Activated CD4-positive, alpha-beta T cell treated with anti-CD3 and anti-CD28 coated beads, Interleukin-2, amount 50 U/mL, for 48 hours (primary cell): Measurements from ENCODE around the gene PRKCG.

Experiments used
- DNase-seq, 2 experiments: peaks; one replicate each; pipeline ENCODE4 v3.0.0-alpha.2; 2020

Gene PRKCG

GRCh38 chr19:53900191-53900860 is 18.3 kb downstream of the PRKCG start:
- DNase-seq = no peak

DNA sequence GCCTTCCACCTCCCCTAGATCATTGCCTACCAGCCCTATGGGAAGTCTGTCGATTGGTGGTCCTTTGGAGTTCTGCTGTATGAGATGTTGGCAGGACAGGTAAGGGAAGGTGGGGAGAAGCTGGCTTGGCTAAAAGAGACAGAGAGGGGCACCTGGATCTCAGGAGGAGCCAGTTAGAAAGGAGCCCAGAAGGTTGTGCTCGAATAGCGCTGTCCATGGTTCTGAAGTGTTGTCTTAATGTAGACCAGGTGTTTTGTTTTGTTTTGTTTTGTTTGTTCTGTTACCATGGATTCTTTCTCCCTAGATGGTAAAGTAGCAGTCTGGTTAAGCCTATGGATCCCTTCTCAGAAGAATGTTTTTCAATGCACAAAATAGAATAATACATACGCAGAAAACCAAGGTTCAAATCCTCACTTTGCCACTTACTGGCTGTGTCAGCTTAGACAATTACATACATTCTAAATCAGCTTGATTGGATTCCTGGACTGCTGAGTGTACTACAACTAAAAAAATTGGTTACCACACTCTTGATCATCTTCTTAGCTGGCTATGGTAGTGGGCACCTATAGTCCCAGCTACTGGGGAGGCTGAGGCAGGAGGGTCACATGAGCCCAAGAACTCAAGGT is 21.2 kb downstream of the PRKCG start:
- no peak for DNase-seq

- no peak for DNase-seq
Measured at GRCh38 chr19:53904909-53905308, 22.9 kb downstream of the PRKCG start.

GRCh38 chr19:53905787-53906186 is 23.8 kb downstream of the PRKCG start:
- no peak for DNase-seq

DNA sequence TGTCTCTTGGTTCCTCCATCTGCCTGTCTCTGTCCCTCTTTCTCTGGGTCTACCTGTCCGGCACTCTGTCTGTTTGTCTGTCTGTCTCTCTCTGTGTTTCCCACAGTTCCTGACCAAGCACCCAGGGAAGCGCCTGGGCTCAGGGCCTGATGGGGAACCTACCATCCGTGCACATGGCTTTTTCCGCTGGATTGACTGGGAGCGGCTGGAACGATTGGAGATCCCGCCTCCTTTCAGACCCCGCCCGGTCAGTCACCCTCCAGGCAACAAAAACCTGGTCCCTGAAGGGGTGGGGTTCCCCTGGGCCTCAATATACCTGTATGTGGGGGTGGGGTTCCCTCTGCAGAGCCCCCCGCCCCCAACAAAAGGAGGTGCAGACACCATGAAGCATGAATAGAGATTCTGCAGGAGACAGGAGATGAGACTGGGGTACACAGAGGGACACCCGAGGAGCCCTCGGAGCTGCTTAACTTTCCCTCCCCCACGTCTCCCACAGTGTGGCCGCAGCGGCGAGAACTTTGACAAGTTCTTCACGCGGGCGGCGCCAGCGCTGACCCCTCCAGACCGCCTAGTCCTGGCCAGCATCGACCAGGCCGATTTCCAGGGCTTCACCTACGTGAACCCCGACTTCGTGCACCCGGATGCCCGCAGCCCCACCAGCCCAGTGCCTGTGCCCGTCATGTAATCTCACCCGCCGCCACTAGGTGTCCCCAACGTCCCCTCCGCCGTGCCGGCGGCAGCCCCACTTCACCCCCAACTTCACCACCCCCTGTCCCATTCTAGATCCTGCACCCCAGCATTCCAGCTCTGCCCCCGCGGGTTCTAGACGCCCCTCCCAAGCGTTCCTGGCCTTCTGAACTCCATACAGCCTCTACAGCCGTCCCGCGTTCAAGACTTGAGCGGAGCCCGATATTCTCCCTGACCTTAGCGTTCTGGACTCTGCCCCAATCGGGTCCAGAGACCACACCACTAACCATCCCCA is 24.5 kb downstream of the PRKCG start:
- peak; percentile 77 to 81 for DNase-seq

DNA sequence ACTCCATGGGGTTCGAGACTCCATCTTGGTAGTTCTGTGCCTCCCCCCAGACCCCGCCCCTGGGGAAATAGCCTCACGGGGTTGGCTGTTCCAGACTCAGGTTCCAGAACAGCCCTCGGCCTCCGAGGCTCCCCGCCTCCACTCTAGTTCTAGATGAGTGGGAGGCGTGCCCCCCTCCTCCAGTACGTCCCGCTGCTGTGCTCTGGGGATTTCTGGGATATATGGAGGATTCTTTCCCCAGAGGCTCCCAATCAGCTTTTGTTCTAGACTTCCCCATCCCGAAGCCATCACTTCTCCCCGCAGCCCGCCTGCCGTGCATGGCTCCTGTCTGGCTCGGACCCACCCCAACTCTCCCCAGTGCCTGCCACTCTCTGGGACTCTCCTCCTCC is 25.2 kb downstream of the PRKCG start:
- no peak for DNase-seq

GRCh38 chr19:53907690-53908089 is 25.7 kb downstream of the PRKCG start:
- no peak for DNase-seq

DNA sequence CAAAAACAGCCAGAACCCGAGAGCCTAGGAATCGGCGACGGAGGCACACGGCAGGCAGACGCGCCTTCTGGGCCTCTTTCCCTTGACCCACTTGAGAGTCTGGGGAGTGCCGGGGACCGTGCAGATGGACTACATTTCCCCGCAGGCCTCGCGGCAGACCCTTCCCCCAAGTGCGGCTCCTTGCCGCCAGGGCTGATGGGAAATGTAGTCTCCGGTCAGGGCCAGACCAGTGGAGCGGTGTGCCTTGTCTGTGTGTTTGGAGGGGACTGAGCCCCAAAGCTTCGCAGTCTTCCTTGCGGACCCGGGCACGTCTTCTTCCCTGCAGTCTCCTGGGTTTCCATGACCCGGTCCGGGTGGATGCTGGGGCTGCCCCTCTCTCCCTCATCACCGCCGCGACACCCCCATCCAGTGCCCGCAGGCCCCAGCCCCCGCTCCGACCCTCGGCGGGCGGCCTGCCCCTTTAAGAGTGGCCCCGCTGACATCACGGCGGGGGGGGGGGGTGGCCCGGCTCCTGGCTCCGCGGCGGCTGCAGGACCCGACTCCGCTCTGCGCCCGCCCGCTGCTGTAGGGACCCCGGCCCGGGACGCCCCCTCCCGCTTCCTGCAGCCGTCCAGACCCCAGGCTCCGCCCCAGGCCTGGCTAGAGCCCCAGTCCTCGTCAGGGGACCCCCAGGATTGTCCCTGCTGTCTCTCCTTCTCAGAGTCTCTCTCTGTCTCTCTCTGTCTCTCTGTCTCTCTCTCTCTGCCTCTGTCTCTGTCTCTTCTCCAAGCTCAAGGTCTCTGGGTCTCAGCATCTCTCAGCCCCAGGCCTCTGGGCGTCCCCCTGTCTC is 26.3 kb downstream of the PRKCG start:
- DNase-seq = peak; percentile 56 to 67

DNA sequence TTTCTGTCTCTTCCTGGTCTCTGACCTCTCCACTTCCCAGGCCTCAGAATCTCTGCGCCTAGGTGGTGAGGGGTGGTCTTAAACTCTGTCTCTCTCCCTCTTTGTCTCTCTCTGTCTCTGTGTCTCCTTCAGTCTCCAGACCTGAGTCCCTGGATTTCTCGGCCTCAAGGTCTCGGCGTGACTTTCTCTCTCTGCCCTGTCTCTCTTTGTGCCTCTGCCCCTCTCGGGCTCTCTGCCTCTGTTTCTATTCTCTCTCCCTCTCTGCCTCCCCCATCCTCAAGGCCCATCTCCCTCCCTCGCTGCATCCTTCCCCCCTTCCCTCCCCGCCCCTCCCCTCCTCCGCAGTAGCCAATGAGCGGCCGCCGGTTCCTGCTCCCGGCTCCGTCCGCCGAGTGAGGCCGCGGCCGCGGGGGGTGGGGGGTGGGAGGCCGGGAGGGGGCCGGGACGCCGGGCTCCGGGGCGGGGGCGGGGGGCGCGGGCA is 27.0 kb downstream of the PRKCG start, which contains the start of gene CACNG7:
CACNG7 (plus strand) TSS at position 344 of the 481 bp plus-strand sequence. CDS start 3,554 bp downstream, outside the sequence.
- DNase-seq = no peak

DNA sequence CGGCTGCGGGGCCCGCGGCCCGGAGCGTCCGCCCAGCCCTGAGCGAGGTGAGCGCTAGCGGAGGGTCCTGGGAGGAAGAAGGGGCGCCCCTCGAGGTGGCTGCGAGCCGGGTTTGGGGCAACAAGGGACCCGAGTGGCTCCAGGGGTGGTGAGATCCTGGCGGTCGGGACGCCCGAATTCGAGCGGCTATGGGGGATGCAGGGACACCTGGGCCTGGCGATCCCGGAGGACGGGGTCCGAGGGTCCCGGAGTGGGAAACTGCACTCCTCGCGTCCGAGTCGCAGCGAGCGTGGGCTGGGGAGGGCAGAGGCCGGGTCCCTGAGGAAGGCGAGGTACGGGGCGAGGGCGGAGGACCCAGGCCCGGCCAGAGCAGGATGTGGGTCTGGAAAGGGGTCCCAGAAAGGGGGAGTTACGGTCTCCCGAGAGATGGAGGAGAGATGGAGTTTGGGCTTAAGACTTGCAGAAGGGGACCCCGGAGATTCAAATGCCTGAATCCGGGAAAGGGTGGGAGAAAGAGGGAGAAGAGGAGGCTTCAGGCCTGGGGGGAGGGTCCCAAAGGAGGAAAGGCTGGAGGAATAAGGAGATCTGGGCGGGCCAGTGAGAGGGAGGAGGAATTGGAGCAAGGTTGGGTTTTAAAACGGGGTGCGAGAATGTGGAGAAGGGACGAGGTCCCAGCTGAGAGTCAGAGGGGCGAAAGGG is 27.6 kb downstream of the PRKCG start:
- no peak for DNase-seq

- no peak for DNase-seq
Measured at GRCh38 chr19:53910170-53910518, 28.1 kb downstream of the PRKCG start.

DNA sequence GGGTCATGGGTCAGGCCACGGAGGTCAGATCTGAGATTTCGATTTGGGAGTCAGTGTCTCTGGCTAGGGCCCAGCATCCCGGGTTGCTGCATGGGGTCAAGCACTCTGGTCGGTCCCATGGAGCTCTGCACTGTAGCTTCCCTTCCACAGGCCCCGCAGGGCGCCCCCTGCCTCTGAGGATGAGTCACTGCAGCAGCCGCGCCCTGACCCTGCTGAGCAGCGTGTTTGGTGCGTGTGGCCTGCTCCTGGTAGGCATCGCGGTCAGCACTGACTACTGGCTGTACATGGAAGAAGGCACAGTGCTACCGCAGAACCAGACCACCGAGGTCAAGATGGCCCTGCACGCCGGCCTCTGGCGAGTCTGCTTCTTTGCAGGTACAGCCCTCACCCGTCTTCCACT is 30.7 kb downstream of the PRKCG start:
- peak in 1 of 2 experiments; percentile 15 for DNase-seq

DNA sequence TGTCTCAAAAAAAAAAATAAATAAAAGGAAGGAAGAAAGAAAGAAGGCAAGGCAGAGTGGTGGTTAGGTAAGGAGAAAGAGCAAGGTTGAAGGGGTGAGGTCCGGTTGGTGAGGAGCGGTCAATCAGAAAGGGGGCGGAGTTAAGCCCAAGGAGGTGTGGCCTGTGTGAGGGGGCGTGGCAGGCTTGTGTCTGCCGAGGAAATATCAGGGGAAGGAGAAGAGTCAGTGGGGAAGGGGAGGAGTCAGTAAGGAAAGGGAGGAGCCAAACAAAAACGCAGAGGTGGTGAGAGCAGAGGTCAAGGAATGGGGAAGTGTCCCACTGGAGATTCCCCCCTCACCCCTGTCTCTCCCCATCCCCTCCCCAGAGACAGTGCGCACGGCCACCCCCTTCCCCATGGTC is 33.0 kb downstream of the PRKCG start:
- no peak for DNase-seq

DNA sequence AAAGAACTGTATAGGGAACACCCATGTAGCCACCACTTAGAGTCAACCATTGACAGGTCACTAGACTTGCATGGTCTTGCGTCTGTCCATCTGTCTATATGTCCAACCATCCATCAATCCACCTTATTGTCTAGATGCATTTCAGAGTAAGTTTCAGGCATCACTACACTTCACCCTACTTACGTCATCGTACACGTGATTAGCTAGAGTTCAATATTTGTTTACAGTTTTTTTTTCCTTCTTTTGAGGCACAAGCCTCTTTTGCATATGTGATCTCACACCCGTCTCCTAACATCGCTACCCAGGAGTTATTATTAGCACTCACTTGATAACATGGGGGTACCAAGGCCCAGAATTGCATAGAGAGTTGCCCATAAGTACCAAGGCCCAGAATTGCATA is 34.0 kb downstream of the PRKCG start:
- no peak for DNase-seq

DNA sequence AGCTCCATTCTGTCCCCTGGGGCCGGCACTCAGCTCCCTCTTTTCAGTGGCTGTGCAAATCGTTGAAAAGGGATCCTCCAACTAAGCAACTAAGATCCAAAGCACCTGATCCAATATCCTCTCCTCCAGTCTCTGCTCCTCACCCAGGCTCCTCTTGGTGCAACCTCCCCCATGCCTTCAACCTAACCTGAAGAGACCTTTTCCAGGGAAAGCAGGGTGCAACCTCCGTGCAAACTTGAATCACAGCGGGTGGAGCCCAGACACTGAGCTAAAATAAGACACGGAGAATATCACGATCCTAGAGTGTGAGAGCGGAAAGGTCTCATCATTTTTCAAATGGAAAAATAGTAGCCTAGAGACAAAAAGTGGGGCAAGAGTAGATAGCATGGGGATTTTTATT is 35.4 kb downstream of the PRKCG start:
- DNase-seq = no peak

DNA sequence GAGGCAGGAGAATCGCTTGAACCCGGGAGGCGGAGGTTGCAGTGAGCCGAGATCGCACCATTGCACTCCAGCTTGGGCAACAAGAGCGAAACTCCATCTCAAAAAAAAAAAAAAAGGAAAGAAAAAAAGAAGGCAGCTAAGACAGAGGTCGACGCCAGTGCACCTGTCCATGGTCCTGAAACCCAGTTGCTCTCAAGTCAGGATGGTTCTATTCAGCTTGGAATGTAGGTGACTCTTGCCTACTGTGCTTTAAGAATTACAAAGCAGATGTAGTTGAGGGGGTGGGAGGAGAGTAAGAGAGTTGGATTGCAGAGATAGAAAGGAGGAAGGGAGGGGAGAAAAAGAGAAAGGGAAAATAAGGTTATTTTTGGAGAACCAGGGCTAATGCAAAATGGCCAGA is 45.7 kb downstream of the PRKCG start:
- peak; percentile 32 to 33 for DNase-seq

- no peak for DNase-seq
Measured at GRCh38 chr19:53936029-53936428, 54.0 kb downstream of the PRKCG start.

DNA sequence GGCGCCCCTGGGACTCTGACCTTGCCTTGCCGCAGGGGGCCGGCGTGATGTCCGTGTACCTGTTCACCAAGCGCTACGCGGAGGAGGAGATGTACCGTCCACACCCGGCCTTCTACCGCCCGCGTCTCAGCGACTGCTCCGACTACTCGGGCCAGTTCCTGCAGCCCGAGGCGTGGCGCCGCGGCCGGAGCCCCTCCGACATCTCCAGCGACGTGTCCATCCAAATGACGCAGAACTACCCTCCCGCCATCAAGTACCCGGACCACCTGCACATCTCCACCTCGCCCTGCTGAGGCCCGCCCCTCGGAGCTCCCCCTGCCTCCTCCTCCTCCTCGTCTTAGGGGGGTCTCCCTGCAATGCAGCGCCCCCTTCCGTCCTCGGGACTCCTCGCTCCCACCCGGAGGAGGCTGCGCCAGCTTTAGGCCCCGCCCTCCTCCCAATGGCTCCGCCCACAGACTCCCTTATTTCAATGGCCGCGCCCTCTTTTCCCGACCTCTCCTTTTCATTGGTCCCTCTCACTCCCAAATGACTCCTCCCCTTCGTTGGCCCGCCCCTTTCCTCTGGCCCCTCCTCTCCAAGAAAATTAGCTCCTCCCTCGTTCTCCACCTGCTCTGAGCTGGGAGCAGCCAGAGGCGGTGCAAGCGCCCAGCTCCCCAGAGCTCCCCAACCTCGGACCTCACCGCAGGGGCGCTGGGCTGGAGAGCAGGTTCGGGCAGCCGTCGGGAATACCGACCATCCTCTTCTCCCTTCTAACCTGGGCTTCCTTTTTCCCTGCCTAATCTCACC is 60.2 kb downstream of the PRKCG start:
- DNase-seq = peak; percentile 11 to 12

DNA sequence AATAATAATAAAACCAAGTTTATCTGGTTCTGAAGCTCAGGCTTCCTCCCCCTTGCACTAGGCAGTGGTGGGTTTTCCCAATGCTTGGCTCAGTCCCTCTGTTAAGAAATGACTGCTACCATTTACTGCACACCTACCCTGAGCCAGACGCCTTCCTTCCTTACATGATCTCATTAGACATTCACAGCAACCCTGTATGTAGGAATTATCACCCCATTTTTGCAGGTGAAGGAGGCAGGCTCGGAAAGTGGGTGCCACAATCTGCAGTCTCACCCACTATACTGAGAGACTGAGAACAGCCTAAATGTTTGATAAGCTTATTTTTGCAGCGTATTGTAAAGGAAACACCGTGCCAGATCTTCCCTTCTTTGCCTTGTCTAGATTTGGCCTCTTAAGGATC is 62.4 kb downstream of the PRKCG start:
- DNase-seq = no peak

- no peak for DNase-seq
Measured at GRCh38 chr19:53944933-53945332, 62.9 kb downstream of the PRKCG start.

- no peak for DNase-seq
Measured at GRCh38 chr19:53945441-53945840, 63.4 kb downstream of the PRKCG start.
